Measurements from ENCODE around the gene S100A7.
"Not testable (repeated sequence)": the region's sequence is repeated elsewhere in the genome, so short reads cannot be mapped to it uniquely, and the experiment has no call there.

Gene S100A7

GRCh38 chr1:153476491-153477093 lies 16.1 kb upstream of the S100A7 start:
- DNase-seq = no peak

DNA sequence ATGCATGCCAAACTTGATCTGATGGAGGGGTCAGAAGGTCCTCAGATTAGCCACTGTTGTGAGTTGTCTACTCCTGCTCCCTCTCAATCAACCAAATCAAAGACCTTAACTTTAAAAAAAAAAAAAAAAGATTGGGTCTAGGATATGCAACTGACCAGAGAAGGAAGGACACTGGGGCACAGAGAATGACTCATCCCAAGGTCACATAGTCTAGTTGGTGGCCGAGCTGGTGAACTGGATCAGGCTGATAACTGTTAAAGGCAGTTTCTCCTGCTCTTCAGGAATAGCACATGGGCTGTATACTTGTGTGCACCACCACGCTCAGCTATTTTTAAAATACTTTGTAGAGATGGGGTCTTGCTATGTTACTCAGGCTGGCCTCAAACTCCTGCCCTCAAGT lies 14.8 kb upstream of the S100A7 start:
- no peak for DNase-seq

DNA sequence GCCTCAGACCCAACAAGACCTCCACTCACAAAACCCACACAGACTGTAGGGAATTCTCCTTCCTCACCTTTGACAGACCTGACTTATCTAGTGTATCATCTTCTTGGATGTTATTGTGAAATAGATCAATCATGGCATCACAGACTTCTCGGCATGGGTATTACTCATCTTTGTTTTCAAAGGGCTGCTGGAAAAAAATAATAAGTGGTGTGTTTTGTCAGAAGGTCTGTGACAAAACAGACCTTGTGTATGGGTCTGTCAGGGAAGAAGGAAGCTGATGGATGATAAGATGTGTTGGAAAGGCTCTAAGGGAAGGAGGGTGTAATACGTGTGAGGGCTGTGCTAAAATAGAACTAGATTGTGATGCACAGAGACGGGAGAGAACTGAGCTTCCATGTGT lies 13.9 kb upstream of the S100A7 start:
- DNase-seq = no peak

- no peak for DNase-seq
These were observed 10.3 kb upstream of the S100A7 start for GRCh38 chr1:153470707-153471106.

GRCh38 chr1:153466908-153467307 lies 6.5 kb upstream of the S100A7 start:
- no peak for DNase-seq

DNA sequence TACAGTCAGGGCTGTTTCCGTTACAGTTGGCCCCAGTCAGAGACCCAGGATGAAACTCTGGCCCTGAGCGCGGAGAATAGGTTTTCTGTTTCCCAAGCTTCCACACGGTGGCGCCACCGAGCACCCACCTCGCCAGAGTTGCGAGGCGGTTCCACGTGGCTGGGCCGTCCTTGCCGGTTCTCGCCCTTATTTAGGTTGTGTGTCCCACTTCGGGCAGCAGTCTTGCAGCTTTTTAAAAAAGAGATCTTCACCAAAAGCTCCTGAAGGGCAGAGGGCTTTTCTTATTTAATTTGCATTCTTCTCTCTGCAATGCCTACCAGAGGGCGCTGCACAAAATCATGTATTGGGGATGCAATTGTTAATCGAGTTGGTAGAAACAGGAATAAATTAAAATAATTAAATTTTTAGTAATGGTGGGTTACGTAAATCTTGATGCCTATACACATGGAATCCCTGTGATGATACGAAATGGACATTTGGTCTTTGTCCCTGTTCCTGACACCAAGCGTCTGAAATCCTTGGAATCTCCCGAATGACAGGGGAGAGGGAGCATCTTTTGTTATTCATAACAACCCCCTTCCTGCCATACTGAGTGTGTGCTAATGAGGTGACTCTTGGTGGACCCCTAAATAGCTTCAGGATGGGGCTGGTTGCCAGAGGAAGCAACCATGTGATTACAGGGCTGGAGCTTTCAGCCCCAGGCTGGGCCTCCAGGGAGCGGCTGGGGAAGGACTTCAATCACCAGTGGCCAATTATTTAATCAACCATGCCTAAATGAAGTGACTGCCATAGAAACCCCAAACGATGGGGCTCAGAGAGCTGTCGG lies 5.6 kb upstream of the S100A7 start:
- DNase-seq = no peak

DNA sequence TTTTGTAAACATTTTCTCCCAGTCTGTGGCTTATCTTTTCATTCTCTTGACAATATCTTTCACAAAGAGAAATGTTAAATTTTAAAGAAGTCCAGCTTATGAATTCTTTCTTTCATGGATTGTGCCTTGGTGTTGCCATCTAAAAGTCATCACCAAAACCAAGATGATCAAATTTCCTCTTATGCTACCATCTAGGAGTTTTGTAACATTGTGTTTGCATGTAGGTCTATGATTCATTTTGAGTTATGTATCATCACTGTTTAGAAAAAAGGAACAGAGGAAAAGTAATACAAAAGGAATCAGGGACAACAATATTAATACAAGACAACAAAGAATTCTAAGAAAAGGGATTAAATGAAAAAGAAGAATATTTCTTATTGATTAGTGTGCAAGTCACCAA lies 2.3 kb upstream of the S100A7 start:
- not testable (repeated sequence) for DNase-seq

DNA sequence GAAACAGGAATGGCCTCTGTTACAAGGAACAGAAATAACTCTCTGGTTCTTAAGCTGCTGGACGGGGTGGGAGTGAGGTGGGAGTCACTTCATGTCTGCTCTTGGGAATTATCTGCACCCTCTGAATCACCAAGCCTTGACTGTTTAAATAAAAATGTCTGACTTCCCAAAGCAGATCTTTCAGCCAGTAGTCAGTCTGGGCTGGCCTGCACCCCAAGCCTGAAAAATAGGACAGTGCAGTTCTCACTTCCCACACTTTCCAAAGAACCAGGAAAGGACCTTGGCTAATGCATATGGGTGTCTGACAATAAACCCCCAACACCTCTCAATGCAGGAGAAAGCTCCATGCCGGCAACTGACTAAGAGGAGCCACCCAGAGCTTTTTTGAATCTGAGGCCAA lies 796 bp downstream of the S100A7 start:
- no peak for DNase-seq

DNA sequence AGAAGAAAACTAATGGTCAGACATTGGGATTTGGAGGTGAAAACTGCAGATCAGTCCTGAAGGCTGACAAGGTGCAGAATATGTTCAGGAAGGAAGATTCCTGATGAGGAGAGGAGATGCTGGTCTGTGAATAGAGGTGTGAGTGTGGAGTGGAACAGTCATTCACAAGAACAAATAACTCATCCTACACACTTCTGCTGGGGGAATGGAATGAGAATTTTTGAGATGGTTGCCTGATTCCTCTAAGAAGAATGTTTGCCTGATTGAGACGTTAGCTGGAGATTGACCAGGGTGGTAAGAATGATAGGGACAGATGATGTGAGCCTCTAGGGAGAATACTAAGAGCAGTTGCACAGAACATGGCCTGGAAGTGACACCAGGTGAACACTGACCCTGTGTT lies 4.1 kb downstream of the S100A7 start:
- no peak for DNase-seq

DNA sequence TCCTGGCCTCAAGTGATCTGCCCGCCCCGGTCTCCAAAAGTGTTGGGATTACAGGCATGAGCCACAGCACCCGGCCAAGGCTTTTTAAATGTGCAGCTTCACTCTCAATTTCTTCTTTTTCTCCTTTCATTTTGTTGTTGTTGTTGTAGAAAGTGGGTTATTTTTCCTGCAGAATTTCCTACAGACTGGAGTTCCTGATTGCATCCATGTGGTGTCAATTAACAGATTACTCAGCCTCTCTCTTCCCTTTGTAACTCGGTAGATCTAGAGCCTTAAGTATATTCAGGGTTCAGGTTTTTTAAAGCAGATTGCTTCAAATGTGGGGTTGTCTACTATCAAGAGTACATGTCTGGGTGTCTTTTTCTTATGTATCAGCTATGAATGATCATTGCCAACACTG lies 11.6 kb downstream of the S100A7 start:
- DNase-seq = not testable (repeated sequence)

- DNase-seq = no peak
These were observed 12.8 kb downstream of the S100A7 start for GRCh38 chr1:153447498-153448170.

GRCh38 chr1:153444078-153444477 lies 16.4 kb downstream of the S100A7 start:
- DNase-seq = no peak

- DNase-seq = no peak
These were observed 17.0 kb downstream of the S100A7 start for GRCh38 chr1:153443486-153443885.

DNA sequence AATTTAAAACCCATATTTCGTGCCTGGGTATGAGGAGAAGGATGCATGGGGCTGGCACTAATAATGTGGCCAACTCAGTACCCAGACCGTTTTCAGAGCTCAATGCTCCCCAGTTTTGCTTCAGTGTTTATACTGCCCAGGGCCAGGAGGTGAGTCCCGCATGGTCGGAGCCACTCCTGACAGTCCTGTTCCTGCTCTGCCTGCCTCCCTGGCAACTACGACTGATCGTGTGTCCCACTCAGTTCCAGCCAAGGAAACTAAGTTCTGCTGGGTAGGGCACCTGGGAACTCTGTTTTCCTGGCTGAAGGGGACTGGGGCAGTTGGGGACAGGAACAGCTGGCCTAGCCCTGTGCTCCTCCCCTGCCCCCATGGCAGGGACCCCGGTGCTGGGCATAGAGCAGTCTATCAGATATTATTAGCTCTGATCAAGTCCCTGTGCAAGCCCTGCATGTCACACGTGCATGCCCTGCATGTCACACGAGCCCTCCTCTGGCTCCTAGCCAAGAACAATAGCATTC lies 19.2 kb downstream of the S100A7 start:
- DNase-seq = peak in 1 of 2 experiments; percentile 52

- DNase-seq = no peak
These were observed 21.2 kb downstream of the S100A7 start for GRCh38 chr1:153439273-153439672.

DNA sequence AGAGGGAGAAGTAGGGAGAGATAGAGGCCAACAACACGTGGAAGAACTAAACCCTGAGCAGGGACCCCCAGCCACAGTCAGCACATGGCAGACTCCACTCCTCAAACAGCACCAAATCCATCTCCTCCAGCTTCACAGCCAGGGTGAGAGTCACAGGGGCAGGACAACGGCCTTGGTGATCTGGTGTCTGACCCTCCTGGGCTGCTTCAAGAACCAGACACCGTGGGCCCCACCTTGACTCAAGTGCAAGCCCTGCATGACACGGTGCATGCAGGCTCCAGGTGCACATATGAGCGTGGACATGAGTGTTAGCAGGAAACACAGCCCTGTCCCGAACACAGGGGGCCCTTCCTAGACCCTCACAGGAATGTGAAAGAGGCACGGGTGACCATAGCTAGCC lies 21.9 kb downstream of the S100A7 start:
- DNase-seq = no peak

DNA sequence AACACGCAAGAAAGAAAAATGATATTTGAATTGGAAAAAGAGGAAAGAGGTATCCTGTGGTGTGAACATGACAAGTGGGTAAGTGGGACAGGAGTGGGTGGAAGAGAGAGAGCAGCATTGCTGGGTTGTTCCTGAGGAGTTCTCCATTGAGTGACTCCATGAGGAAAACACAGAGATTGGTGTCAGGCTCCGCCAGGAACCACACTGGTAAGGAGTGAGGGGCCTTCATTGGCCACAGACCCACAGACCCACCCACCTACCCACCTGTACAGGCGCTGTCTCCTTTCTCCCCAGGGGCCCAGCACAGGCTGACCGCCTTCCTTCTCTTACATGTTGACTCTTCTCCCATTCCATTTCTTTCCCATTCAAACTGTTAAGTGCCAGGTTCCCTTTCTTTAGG lies 23.2 kb downstream of the S100A7 start:
- DNase-seq = no peak

DNA sequence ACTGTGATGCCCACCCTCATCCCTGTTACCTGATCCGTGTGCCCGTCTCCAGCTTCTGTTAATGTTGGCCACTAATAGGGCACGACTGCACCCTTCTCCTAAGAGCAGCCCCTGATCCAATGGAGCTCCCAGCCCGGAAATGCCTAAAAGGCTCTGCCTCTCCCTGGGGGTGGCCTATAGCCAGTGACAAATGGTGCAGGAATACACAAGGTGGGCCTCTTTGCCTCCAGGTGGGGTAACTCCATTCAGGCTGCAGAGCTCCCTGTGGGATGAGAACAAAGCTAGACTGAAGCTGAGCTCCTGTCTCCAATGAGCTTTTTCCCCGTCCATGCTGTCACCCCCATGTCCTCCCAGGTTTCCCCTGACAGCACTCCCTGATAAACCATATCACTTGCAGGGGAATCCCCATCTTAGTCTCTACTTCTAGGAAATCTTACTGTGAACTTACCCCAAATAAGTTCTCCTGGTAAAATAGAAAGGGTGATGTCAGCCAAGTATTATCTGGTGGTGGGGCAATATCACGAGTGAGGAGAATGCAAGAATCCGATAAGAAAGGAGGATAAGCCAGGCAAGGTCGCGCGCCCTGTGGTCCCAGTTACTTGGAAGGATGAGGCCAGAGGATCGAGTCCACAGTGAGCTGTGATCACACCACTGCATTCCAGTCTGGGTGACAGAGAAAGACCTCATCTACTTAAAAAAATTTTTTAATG lies 25.6 kb downstream of the S100A7 start:
- DNase-seq = no peak

DNA sequence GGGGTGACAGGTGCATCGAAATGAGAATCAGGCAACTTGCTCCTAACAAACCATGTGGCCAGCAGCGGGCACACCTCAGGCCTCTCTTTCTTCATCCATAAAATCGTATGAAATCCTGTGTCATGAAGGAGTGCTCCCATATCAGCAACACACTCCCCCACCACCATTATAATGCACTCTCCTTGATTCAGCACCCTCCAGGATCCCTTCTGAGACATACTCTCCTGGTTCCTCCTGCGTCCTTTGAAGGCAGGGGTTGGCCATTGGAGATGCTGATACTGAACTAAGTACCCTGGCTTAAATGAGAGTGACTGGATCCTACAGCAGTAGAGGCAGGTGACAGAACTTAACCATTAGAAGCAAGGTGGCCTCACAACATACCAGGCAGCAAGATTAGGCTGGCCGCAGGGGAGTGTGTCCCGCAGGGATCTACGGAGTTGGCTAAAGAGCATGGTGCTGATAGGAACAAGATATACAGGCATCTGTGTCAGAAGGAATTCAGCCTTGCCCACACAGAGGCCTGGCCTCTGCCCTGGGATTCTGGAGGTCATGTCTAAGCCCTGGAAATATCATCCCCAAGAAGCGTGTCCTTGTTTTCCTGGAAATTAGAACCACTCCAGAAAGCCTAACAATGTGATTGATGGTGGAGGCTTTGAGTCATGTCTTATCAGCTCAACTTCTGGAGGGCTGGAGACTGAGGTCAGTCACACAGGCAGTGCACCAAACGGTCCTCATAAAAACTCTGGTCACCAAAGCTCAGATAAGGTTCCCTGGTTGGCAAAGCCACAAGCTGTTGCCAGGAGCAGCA lies 27.4 kb downstream of the S100A7 start:
- no peak for DNase-seq

GRCh38 chr1:153431928-153432327 lies 28.5 kb downstream of the S100A7 start:
- no peak for DNase-seq

DNA sequence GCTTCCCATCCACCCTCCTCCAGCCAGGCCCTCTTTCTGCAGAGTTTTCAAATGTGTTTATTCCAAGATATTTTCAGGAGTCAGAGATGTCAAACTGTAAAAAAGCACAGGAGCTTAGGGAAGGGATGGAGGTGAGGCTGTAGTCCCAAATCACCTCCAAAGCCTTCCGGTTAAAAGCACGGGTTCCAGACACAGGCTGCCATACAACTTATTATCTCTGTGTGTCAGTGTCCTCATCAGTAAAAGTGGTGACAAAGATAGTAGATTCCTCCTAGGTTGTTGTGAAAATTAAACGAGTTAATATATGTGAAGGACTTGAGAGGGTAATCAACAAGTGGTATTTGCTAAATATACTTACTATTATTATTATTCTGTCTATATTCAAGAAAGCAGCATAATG lies 29.0 kb downstream of the S100A7 start:
- no peak for DNase-seq

GRCh38 chr1:153431002-153431401 lies 29.4 kb downstream of the S100A7 start:
- no peak for DNase-seq
